Stimulated activated naive CD8-positive, alpha-beta T cell treated with anti-CD3 and anti-CD28 coated beads, Interleukin-15, Interleukin-2, amounts not matched to agents 100 ng/mL and 50 ng/mL, for 24 hours (primary cell): ENCODE results near the gene GNG12.

Source experiments
- H3K27ac Mint-ChIP-seq: one replicate; pipeline ENCODE4 v1.8.0; 2021; ENCODE audit warnings: mild to moderate bottlenecking, mixed read lengths
- H3K27me3 Mint-ChIP-seq: one replicate; pipeline ENCODE4 v1.8.0; 2021; ENCODE audit warnings: mixed read lengths
- H3K36me3 Mint-ChIP-seq: one replicate; pipeline ENCODE4 v1.8.0; 2021; ENCODE audit warnings: low read depth, mixed read lengths
- H3K4me1 Mint-ChIP-seq: one replicate; pipeline ENCODE4 v1.8.0; 2021; ENCODE audit warnings: low read depth, mixed read lengths
- H3K4me3 Mint-ChIP-seq: one replicate; pipeline ENCODE4 v1.8.0; 2021; ENCODE audit warnings: mild to moderate bottlenecking, mixed read lengths
- H3K9me3 Mint-ChIP-seq: one replicate; pipeline ENCODE4 v1.8.0; 2021; ENCODE audit warnings: mixed read lengths

The GNG12 gene

GRCh38 chr1:67683766-67684525 lies 149.3 kb downstream of the GNG12 start:
- no peaks in the 10 kb centered on the region for H3K27me3 Mint-ChIP-seq
- no peaks in the 10 kb centered on the region for H3K9me3 Mint-ChIP-seq
- H3K36me3 Mint-ChIP-seq, result peaks cover 23% of the 10 kb centered on the region
- H3K27ac Mint-ChIP-seq, result peak overlapping the region; percentile 89
- peaks cover 43% of the 10 kb centered on the region for H3K4me1 Mint-ChIP-seq
- H3K4me3 Mint-ChIP-seq, result peak overlapping the region; percentile 96

GRCh38 chr1:67683316-67683715 lies 150.0 kb downstream of the GNG12 start:
- H3K36me3 Mint-ChIP-seq, result peaks cover 17% of the 10 kb centered on the region
- peak overlapping the region; percentile 89 for H3K27ac Mint-ChIP-seq
- peak overlapping the region; percentile 96 for H3K4me3 Mint-ChIP-seq
- no peaks in the 10 kb centered on the region for H3K9me3 Mint-ChIP-seq
- H3K4me1 Mint-ChIP-seq, result peaks cover 43% of the 10 kb centered on the region
- no peaks in the 10 kb centered on the region for H3K27me3 Mint-ChIP-seq

GRCh38 chr1:67682659-67683197 lies 150.5 kb downstream of the GNG12 start:
- H3K4me1 Mint-ChIP-seq, result peaks cover 40% of the 10 kb centered on the region
- no peak overlapping the region for H3K4me3 Mint-ChIP-seq
- H3K27ac Mint-ChIP-seq, result no peak overlapping the region
- no peaks in the 10 kb centered on the region for H3K27me3 Mint-ChIP-seq
- no peaks in the 10 kb centered on the region for H3K9me3 Mint-ChIP-seq
- peaks cover 12% of the 10 kb centered on the region for H3K36me3 Mint-ChIP-seq

- H3K4me3 Mint-ChIP-seq, result no peak overlapping the region
- peaks cover 34% of the 10 kb centered on the region for H3K4me1 Mint-ChIP-seq
- H3K9me3 Mint-ChIP-seq, result no peaks in the 10 kb centered on the region
- no peaks in the 10 kb centered on the region for H3K27me3 Mint-ChIP-seq
- no peak overlapping the region for H3K27ac Mint-ChIP-seq
- no peaks in the 10 kb centered on the region for H3K36me3 Mint-ChIP-seq
Measured at GRCh38 chr1:67680486-67680885, 152.8 kb downstream of the GNG12 start.

- H3K4me1 Mint-ChIP-seq, result peaks cover 38% of the 10 kb centered on the region
- H3K36me3 Mint-ChIP-seq, result no peaks in the 10 kb centered on the region
- H3K4me3 Mint-ChIP-seq, result no peak overlapping the region
- no peaks in the 10 kb centered on the region for H3K9me3 Mint-ChIP-seq
- no peaks in the 10 kb centered on the region for H3K27me3 Mint-ChIP-seq
- H3K27ac Mint-ChIP-seq, result no peak overlapping the region
Measured at GRCh38 chr1:67679691-67680090, 153.6 kb downstream of the GNG12 start.

GRCh38 chr1:67677930-67678329 lies 155.3 kb downstream of the GNG12 start:
- no peaks in the 10 kb centered on the region for H3K36me3 Mint-ChIP-seq
- no peak overlapping the region for H3K4me3 Mint-ChIP-seq
- peaks cover 32% of the 10 kb centered on the region for H3K4me1 Mint-ChIP-seq
- no peaks in the 10 kb centered on the region for H3K9me3 Mint-ChIP-seq
- H3K27me3 Mint-ChIP-seq, result peaks cover 3% of the 10 kb centered on the region
- no peak overlapping the region for H3K27ac Mint-ChIP-seq

GRCh38 chr1:67677408-67677807 lies 155.9 kb downstream of the GNG12 start:
- H3K4me1 Mint-ChIP-seq, result peaks cover 27% of the 10 kb centered on the region
- H3K36me3 Mint-ChIP-seq, result no peaks in the 10 kb centered on the region
- H3K27me3 Mint-ChIP-seq, result peaks cover 3% of the 10 kb centered on the region
- H3K27ac Mint-ChIP-seq, result no peak overlapping the region
- no peak overlapping the region for H3K4me3 Mint-ChIP-seq
- no peaks in the 10 kb centered on the region for H3K9me3 Mint-ChIP-seq

GRCh38 chr1:67676946-67677345 lies 156.3 kb downstream of the GNG12 start:
- Mint-ChIP-seq H3K36me3 (no peaks in the 10 kb centered on the region), H3K4me1 (peaks cover 24% of the 10 kb centered on the region), H3K27ac (no peak overlapping the region), H3K27me3 (peaks cover 3% of the 10 kb centered on the region), H3K9me3 (no peaks in the 10 kb centered on the region), H3K4me3 (no peak overlapping the region)

- Mint-ChIP-seq H3K36me3 (no peaks in the 10 kb centered on the region), H3K27me3 (peaks cover 8% of the 10 kb centered on the region), H3K27ac (no peak overlapping the region), H3K4me3 (no peak overlapping the region), H3K4me1 (peaks cover 23% of the 10 kb centered on the region), H3K9me3 (no peaks in the 10 kb centered on the region)
Measured at GRCh38 chr1:67676287-67676686, 157.0 kb downstream of the GNG12 start.

GRCh38 chr1:67675800-67676199 lies 157.5 kb downstream of the GNG12 start:
- H3K4me3 Mint-ChIP-seq, result no peak overlapping the region
- peaks cover 12% of the 10 kb centered on the region for H3K27me3 Mint-ChIP-seq
- no peaks in the 10 kb centered on the region for H3K9me3 Mint-ChIP-seq
- peaks cover 23% of the 10 kb centered on the region for H3K4me1 Mint-ChIP-seq
- no peak overlapping the region for H3K27ac Mint-ChIP-seq
- H3K36me3 Mint-ChIP-seq, result no peaks in the 10 kb centered on the region

GRCh38 chr1:67674260-67675011 lies 158.8 kb downstream of the GNG12 start:
- Mint-ChIP-seq H3K9me3 (no peaks in the 10 kb centered on the region), H3K4me1 (peaks cover 23% of the 10 kb centered on the region), H3K27me3 (peaks cover 20% of the 10 kb centered on the region), H3K4me3 (no peak overlapping the region), H3K27ac (peak overlapping the region; percentile 26), H3K36me3 (no peaks in the 10 kb centered on the region)

- Mint-ChIP-seq H3K27ac (peak overlapping the region; percentile 57), H3K4me1 (peaks cover 23% of the 10 kb centered on the region), H3K9me3 (no peaks in the 10 kb centered on the region), H3K27me3 (peaks cover 20% of the 10 kb centered on the region), H3K4me3 (no peak overlapping the region), H3K36me3 (no peaks in the 10 kb centered on the region)
Measured at GRCh38 chr1:67673468-67674201, 159.6 kb downstream of the GNG12 start.

GRCh38 chr1:67672260-67672803 lies 160.9 kb downstream of the GNG12 start:
- peaks cover 23% of the 10 kb centered on the region for H3K4me1 Mint-ChIP-seq
- no peak overlapping the region for H3K4me3 Mint-ChIP-seq
- no peak overlapping the region for H3K27ac Mint-ChIP-seq
- peaks cover 20% of the 10 kb centered on the region for H3K27me3 Mint-ChIP-seq
- no peaks in the 10 kb centered on the region for H3K9me3 Mint-ChIP-seq
- H3K36me3 Mint-ChIP-seq, result no peaks in the 10 kb centered on the region

- Mint-ChIP-seq H3K4me3 (no peak overlapping the region), H3K27me3 (peaks cover 20% of the 10 kb centered on the region), H3K9me3 (no peaks in the 10 kb centered on the region), H3K36me3 (no peaks in the 10 kb centered on the region), H3K27ac (no peak overlapping the region), H3K4me1 (peaks cover 3% of the 10 kb centered on the region)
Measured at GRCh38 chr1:67668660-67669059, 164.6 kb downstream of the GNG12 start.
